H1 (cell line): ENCODE data around the gene YBX2. TPM values are rescaled to one million over a fixed set of nuclear protein-coding genes. Genes with fewer than 3 reads are reported as not detected.

Experiments used
- CTCF ChIA-PET: fragments of 300-600 bp; sonication (Branson Sonifier 250); formaldehyde crosslinking; loops from one replicate; lab custom pipeline; 2021; ENCODE audit not compliant: partially characterized antibody; lab: Charles Lee
- POLR2A ChIA-PET: fragments of 300-600 bp; sonication (Branson Sonifier 250); formaldehyde crosslinking; loops from one replicate; lab custom pipeline; 2021; ENCODE audit warnings: inconsistent platforms; ENCODE audit not compliant: partially characterized antibody; lab: Charles Lee
- DNase-seq, 2 experiments: peaks; one replicate each; pipeline versions ENCODE4 v3.0.0 to v3.0.0-alpha.2; 2010 to 2022; ENCODE audit warnings: low spot score in 2 of 2, low read depth in 1 of 2, mixed read lengths in 1 of 2
- FAIRE-seq: peaks from 2 replicates; lab custom pipeline; 2011; peaks lifted over from hg19 to GRCh38; lab: Jason Lieb, UNC
- H2AFZ ChIP-seq: 2 replicates; pipeline ENCODE4 v1.8.1; 2012; ENCODE audit warnings: low read length, inconsistent platforms
- H2AK5ac ChIP-seq: 2 replicates; pipeline ENCODE4 v1.6.1; 2013; ENCODE audit warnings: low read depth, low read length
- H2BK120ac ChIP-seq: replicated peaks from 2 replicates; pipeline ENCODE3; 2013; ENCODE audit warnings: low read depth, low read length, inconsistent platforms
- H2BK12ac ChIP-seq: 2 replicates; pipeline ENCODE4 v1.6.1; 2013; ENCODE audit warnings: low read depth, low read length
- H2BK15ac ChIP-seq: 2 replicates; pipeline ENCODE4 v1.6.1; 2013; ENCODE audit warnings: low read length
- H2BK20ac ChIP-seq: 2 replicates; pipeline ENCODE4 v1.6.1; 2013; ENCODE audit warnings: low read length
- H2BK5ac ChIP-seq: 2 replicates; pipeline ENCODE4 v1.6.1; 2013; ENCODE audit warnings: low read depth, low read length
- H3K14ac ChIP-seq: 2 replicates; pipeline ENCODE4 v1.6.1; 2013; ENCODE audit warnings: inconsistent platforms; ENCODE audit not compliant: insufficient read length
- H3K18ac ChIP-seq: 2 replicates; pipeline ENCODE4 v1.6.1; 2013; ENCODE audit warnings: low read length; ENCODE audit errors: extremely low read depth
- H3K23ac ChIP-seq: 2 replicates; pipeline ENCODE4 v1.6.1; 2013; ENCODE audit warnings: inconsistent platforms; ENCODE audit not compliant: insufficient read length
- H3K23me2 ChIP-seq: 2 replicates; pipeline ENCODE4 v1.6.1; 2013; ENCODE audit warnings: low read depth, low read length
- H3K27ac ChIP-seq: 2 replicates; pipeline ENCODE4 v1.6.1; 2011; ENCODE audit warnings: low read depth, low read length, inconsistent platforms
- H3K27me3 ChIP-seq, 4 experiments: replicated peaks in 1 of 4; 1 replicate in 1 of 4; 2 replicates in 3 of 4; pipeline versions ENCODE4 v1.6.1 to v1.8.1; 2011 to 2013; ENCODE audit warnings: low read length in 3 of 4, mild to moderate bottlenecking in 3 of 4, inconsistent platforms in 2 of 4, mixed read lengths in 2 of 4, moderate library complexity in 1 of 4; ENCODE audit not compliant: control insufficient read depth in 3 of 4, insufficient read depth in 3 of 4; ENCODE audit errors: extremely low read depth in 1 of 4
- H3K36me3 ChIP-seq, 4 experiments: 2 replicates each; pipeline versions ENCODE4 v1.6.1 to v1.8.1; 2011 to 2013; ENCODE audit warnings: mild to moderate bottlenecking in 4 of 4, low read length in 3 of 4, moderate library complexity in 2 of 4, control low read depth in 1 of 4, inconsistent platforms in 1 of 4; ENCODE audit not compliant: insufficient read depth in 4 of 4, control insufficient read depth in 2 of 4
- H3K4ac ChIP-seq: replicated peaks from 2 replicates; pipeline ENCODE3; 2013; ENCODE audit warnings: low read length, low read depth, mixed read lengths, inconsistent platforms; ENCODE audit not compliant: insufficient read length
- H3K4me1 ChIP-seq, 4 experiments: replicated peaks in 1 of 4; 1 replicate in 1 of 4; 2 replicates in 3 of 4; pipeline versions ENCODE4 v1.6.1 to v1.8.1; 2011 to 2013; ENCODE audit warnings: low read length in 3 of 4, inconsistent platforms in 2 of 4, mixed read lengths in 1 of 4; ENCODE audit not compliant: insufficient read depth in 4 of 4, control insufficient read depth in 3 of 4
- H3K4me2 ChIP-seq, 2 experiments: 2 replicates each; pipeline versions ENCODE4 v1.6.1 to v1.8.1; 2011 to 2013; ENCODE audit warnings: low read depth in 2 of 2, low read length in 2 of 2, control low read depth in 1 of 2, inconsistent platforms in 1 of 2, mild to moderate bottlenecking in 1 of 2; ENCODE audit not compliant: insufficient read depth in 1 of 2
- H3K4me3 ChIP-seq, 4 experiments: fragments of 200-600, 300-600 bp in 1 of 4; sonication (generic), shearing (Covaris generic), sonication (Bioruptor Twin) in 1 of 4; 2 replicates each; pipeline versions ENCODE4 v1.5.1 to v1.8.1; 2011 to 2016; ENCODE audit warnings: low read length in 4 of 4, low read depth in 3 of 4, control low read depth in 2 of 4, inconsistent platforms in 2 of 4, mild to moderate bottlenecking in 2 of 4, mixed read lengths in 1 of 4, moderate library complexity in 1 of 4; ENCODE audit not compliant: insufficient read depth in 2 of 4; ENCODE audit errors: extremely low read depth in 1 of 4
- H3K56ac ChIP-seq: replicated peaks from 2 replicates; pipeline ENCODE3; 2013; ENCODE audit warnings: low read depth, mild to moderate bottlenecking, mixed read lengths, low read length, inconsistent platforms; ENCODE audit not compliant: insufficient read length
- H3K79me1 ChIP-seq: 2 replicates; pipeline ENCODE4 v1.6.1; 2013; ENCODE audit warnings: low read depth, low read length, control low read depth
- H3K79me2 ChIP-seq, 2 experiments: 2 replicates each; pipeline versions ENCODE4 v1.6.1 to v1.8.1; 2012 to 2013; ENCODE audit warnings: low read length in 2 of 2, mild to moderate bottlenecking in 2 of 2, inconsistent platforms in 1 of 2; ENCODE audit not compliant: insufficient read depth in 2 of 2, control insufficient read depth in 1 of 2
- H3K9ac ChIP-seq, 4 experiments: replicated peaks in 1 of 4; 1 replicate in 1 of 4; 2 replicates in 3 of 4; pipeline versions ENCODE4 v1.6.1 to v1.8.1; 2011 to 2013; ENCODE audit warnings: low read depth in 3 of 4, low read length in 3 of 4, control low read depth in 2 of 4, mild to moderate bottlenecking in 2 of 4, moderate library complexity in 2 of 4, inconsistent platforms in 1 of 4; ENCODE audit errors: extremely low read depth in 1 of 4
- H3K9me3 ChIP-seq, 2 experiments: 2 replicates each; pipeline versions ENCODE4 v1.6.1 to v1.8.1; 2012 to 2013; ENCODE audit warnings: mild to moderate bottlenecking in 2 of 2, moderate library complexity in 2 of 2, control low read depth in 1 of 2, inconsistent platforms in 1 of 2, low read depth in 1 of 2, low read length in 1 of 2, mixed read lengths in 1 of 2; ENCODE audit not compliant: insufficient read depth in 2 of 2
- H4K20me1 ChIP-seq, 2 experiments: replicated peaks in 1 of 2; 2 replicates each; pipeline versions ENCODE3 to v1.8.1; 2011 to 2013; ENCODE audit warnings: inconsistent platforms in 2 of 2, low read length in 2 of 2, mild to moderate bottlenecking in 1 of 2; ENCODE audit not compliant: insufficient read depth in 2 of 2, control insufficient read depth in 1 of 2
- H4K5ac ChIP-seq: 2 replicates; pipeline ENCODE4 v1.6.1; 2013; ENCODE audit warnings: low read length, low read depth, mixed read lengths, inconsistent platforms; ENCODE audit not compliant: insufficient read length
- H4K8ac ChIP-seq: 2 replicates; pipeline ENCODE4 v1.8.0; 2013; ENCODE audit warnings: mild to moderate bottlenecking, moderate library complexity, low read length, inconsistent platforms; ENCODE audit not compliant: insufficient read depth; ENCODE audit errors: extremely low read depth
- H4K91ac ChIP-seq: replicated peaks from 2 replicates; pipeline ENCODE3; 2013; ENCODE audit warnings: low read length, mixed read lengths, inconsistent platforms; ENCODE audit not compliant: insufficient read length
- CBX8 ChIP-seq: fragments of 300-800, 300-1000 bp; sonication (generic); IDR thresholded peaks from 2 replicates; pipeline ENCODE4 v1.7.1; 2016; ENCODE audit warnings: low read depth, low read length, borderline replicate concordance
- POLR2A ChIP-seq, 2 experiments: IDR thresholded peaks; 1 replicate in 1 of 2; 2 replicates in 1 of 2; pipeline ENCODE4 v1.6.1; 2011; ENCODE audit warnings: low read depth in 2 of 2, low read length in 2 of 2, mild to moderate bottlenecking in 2 of 2; ENCODE audit errors: control extremely low read depth in 1 of 2
- WGBS, 2 experiments: shearing (Covaris generic) in 1 of 2; methylation state at CpG; one replicate each; pipeline versions ENCODE4 v1.1.6 to v1.1.7; 2013 to 2015; ENCODE audit warnings: low lambda C conversion rate in 2 of 2, mixed read lengths in 2 of 2, inconsistent platforms in 1 of 2, low coverage in 1 of 2, missing lambda C conversion rate in 1 of 2; ENCODE audit not compliant: insufficient replicate concordance in 2 of 2, insufficient coverage in 1 of 2, insufficient read length in 1 of 2; ENCODE audit errors: extremely low coverage in 1 of 2, missing lambda C conversion rate in 1 of 2; 5-methylcytosine and 5-hydroxymethylcytosine counted together
- polyA plus RNA-seq, 7 experiments: library from polyadenylated mRNA; depleted of rRNA in 3 of 7; stranded (reverse) in 5 of 7; unstranded in 2 of 7; fragments of >200 nt in 5 of 7; fragments of 200-250 nt in 2 of 7; gene quantifications; 1 replicate in 5 of 7; 2 replicates in 1 of 7; 4 replicates in 1 of 7; pipeline versions ENCODE4 v1.2.1 to v1.2.3, GENCODE V29; 2011 to 2013; ENCODE audit warnings: missing spikeins in 2 of 7, mixed read lengths in 2 of 7
- total RNA-seq: library from RNA; stranded (reverse); fragmentation: NEBNext Ultra II Directional; extraction: Animal tissue kit (Norgen Biotek cat#: 25700); gene quantifications from 2 replicates; pipeline ENCODE4 v1.2.1, GENCODE V29; 2021

The YBX2 gene
- total and polyA plus RNA-seq, 2 of the 8 experiments (the other 6 are each of a cell fraction or from before 2014, with no cell fraction given) = 19.2 to 30.5 TPM

- WGBS, 2 experiments = 47% methylated on average over 9 of the region's 9 CpGs; no CpG with 5 or more reads in 1 of the 2 experiments
- Histone ChIP-seq H3K14ac (no peak overlapping the region), H3K79me1 (peaks cover 12% of the 10 kb centered on the region), H2BK120ac (no peak overlapping the region), H2BK5ac (0 out of 2 replicates have a peak overlapping the region, but pooled peaks have one; percentile 60), H2BK12ac (no peak overlapping the region), H3K4me2 (peak overlapping the region; percentile 67 to 91), H3K4ac (no peak overlapping the region), H4K91ac (no peak overlapping the region), H4K8ac (no peak overlapping the region), H4K5ac (no peak overlapping the region), H2AFZ (no peak overlapping the region), H4K20me1 (peaks cover 20 to 27% of the 10 kb centered on the region in 2 experiments), H3K79me2 (peaks cover 8 to 32% of the 10 kb centered on the region in 2 experiments), H3K9me3 (no peaks in the 10 kb centered on the region), H3K27me3 (no peaks in the 10 kb centered on the region), H3K4me3 (peak overlapping the region; percentile 55 to 95 (median 70)), H3K18ac (no peak overlapping the region), H2AK5ac (no peak overlapping the region), H3K9ac (peak overlapping the region in 3 of 4 experiments; percentile 39 to 75 (median 49); a peak in 6 of 7 replicates), H2BK20ac (no peak overlapping the region), H3K4me1 (peaks cover 0 to 13% (median 7%) of the 10 kb centered on the region in 4 experiments; a peak in 5 of 7 replicates), H3K23ac (no peak overlapping the region), H3K23me2 (peaks cover under 1% of the 10 kb centered on the region; the same call in 1 of the 2 replicates), H3K56ac (no peak overlapping the region), H3K27ac (0 out of 2 replicates have a peak overlapping the region, but pooled peaks have one; percentile 61), H3K36me3 (peaks cover 33 to 66% (median 46%) of the 10 kb centered on the region in 4 experiments), H2BK15ac (no peak overlapping the region)
- DNase-seq = no peak
- ChIA-PET POLR2A (interaction anchor here (0.8 to 11.3 kb wide), 42 partner anchors 8 to 859 kb away, joined by 3 to 223 read pairs (median 6); partner anchors contain the start of genes ACADVL, ACAP1, CD68 and CLDN7), CTCF (interaction anchor here (0.7 to 3.3 kb wide), 25 partner anchors 9 to 268 kb away, joined by 3 to 17 read pairs (median 5); partner anchors contain the start of genes ACADVL, ACAP1, DLG4 and NEURL4)
- FAIRE-seq = no peak
- TF ChIP-seq POLR2A (IDR thresholded peaks at IDR 0.05; ENCODE audit: control extremely low read depth in 1 of 2, low read depth in 2 of 2, low read length in 2 of 2) = peak; percentile 8 to 19; a peak in 2 of 3 replicates
- TF ChIP-seq CBX8 = no peak
These were observed 19.7 kb upstream of the YBX2 start for GRCh38 chr17:7313890-7314718.
